GM19468 (cell line): ENCODE results near the gene SSTR5.

Experiments used
- ATAC-seq: cut with Tn5 transposase; IDR thresholded peaks from one replicate; pipeline ENCODE4 v1.9.1; 2021; ENCODE audit warnings: mild to moderate bottlenecking, moderate library complexity, moderate number of reproducible peaks; ENCODE audit not compliant: unreplicated experiment; ENCODE audit errors: extremely low read depth

The SSTR5 gene

GRCh38 chr16:1053700-1054368 lies 18.7 kb upstream of the SSTR5 start:
- no peak for ATAC-seq

DNA sequence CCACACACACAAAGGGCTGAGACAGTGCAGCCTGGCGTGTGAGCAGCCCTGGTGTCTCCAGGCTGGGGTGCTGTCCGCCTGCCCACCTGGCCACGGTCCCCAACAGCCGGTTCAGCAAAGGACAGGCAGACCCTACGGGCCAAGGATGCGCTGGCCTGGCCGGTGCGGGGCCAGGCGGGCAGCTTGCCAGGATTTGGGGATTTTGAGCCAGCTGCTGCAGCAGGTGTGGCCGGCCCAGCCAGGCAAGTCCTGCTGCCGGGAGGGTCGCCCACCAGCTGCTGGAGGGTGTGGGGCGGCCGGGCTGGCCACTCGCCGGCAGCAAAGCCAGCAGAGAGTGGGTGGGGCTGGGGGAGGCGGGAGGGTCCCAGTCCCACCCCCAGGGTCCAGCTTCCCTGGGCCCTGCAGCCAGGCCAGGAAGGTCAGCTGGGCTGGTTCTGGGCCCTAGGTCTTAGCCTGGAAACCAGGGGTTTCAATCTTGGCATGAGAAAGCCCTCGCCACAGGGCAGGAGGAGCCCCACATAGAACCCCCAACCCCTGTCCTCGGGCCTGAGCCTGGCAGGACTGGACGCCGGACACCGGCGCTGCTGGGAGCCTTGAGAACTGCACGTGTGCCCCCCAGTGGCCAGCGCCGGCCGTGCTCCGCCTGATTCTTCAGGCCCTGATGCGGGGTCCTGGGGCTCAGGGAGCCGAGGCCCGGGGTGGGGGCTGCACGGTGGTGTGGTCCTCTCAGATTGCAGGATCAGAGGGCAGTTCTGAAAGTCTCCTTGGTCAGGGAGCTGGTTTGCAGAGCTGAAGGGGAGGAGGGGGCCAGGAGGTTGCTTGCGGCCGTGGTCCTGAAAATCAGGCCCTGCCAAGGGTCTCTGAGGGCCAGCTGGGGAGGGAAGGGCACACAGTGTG lies 17.6 kb upstream of the SSTR5 start:
- no peak for ATAC-seq

- no peak for ATAC-seq
These were observed 17.0 kb upstream of the SSTR5 start for GRCh38 chr16:1055557-1055924.

DNA sequence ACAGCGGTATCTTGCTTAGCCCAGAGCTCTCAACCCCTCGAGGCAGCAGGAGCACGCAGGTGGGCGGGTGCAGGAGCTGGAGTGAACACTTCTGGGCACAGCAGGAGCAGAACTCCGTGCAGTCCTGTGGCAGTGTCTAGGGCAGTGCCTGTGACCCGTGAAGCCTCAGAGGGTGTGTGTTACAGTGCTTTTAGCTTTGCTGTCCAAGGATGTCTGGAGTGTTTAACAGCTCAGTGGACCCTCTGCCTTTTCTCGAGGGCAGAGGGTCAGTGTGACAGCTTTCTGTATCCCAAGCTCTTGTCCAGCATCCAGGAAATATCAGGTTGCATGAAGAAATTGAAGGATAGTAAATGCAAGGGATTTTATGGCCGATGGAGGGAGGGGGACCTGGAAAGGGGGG lies 16.4 kb upstream of the SSTR5 start:
- ATAC-seq, result no peak

- ATAC-seq, result no peak
These were observed 15.2 kb upstream of the SSTR5 start for GRCh38 chr16:1057252-1057932.

GRCh38 chr16:1058216-1058615 lies 14.3 kb upstream of the SSTR5 start:
- ATAC-seq, result no peak

GRCh38 chr16:1059310-1059709 lies 13.2 kb upstream of the SSTR5 start:
- ATAC-seq, result no peak

DNA sequence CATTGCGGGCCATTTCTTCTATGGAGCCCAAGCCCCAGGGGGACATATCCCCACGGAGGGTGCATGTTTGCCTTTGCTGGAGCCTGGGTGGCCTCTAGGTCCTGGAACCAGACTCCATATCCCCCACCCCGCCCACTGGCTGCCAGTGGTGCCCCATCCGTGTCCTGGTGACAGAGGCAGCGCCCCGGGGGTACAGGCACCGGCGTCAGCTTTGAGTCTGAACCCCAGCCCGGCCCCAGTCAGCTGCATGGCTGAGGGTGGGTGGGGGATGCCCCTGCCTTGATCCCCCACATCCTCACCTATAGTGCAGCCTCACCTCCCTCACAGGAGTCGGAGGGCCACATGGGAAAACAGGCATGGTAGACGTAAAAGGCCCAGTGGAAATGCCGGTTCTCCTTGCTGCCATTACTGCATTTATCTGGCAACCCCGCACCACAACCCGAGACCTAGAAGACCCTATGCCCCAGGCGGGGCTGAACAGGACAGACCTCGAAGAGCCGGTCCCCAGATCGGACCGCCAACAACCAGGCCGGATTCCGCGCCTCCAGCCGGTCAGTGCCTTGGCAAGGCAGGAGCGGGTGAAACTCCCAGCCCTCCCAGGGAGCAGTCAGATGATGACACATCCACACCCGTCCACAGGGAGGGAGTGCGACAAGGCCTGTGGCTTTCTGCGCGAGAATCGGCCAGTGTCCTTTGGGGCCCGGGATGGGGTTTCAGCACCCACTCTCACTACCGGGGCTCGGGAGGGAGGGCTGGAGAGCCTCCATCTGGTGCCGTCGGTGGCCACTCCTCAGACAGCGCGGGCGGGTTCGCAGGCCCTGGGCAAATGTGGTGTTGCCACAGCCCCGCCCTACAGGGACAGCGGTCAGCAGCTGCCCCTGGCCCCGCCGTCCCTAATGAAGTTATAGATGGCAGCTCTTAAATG lies 11.9 kb upstream of the SSTR5 start:
- no peak for ATAC-seq

DNA sequence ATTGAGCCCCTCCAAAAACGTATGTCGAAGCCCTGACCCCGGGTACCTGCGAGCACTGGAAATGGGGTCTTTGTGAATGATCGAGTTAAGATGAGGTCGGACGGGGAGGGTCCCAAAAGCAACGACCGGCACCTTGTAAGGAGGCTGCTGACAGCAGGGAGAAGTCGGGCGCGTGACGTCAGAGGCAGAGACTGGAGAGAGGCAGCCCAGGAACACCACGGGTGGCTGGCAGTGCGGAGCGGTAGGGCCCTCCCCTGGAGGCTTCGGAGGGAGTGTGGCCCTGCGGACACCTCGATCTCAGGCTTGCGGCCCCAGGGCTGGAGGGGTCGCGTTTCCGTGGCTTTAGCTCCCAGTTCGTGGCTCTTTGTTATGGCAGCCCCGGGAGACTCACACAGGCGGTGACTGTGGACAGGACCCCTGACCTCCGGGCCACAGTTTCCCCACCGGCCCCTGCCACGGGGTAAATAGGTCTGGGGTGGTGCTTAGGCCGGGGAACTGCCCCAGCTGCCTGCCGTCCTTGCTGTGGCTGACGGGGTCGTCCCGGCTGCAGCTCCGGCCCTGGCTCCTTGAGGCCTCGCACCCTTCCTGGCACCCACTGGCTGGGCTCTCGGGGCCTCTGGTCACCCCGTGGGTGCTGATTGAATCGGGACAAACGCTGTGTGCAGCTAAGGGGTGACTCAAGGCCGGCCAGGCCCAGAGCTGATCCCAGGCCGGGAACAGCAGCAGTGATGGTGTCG lies 10.6 kb upstream of the SSTR5 start:
- ATAC-seq, result no peak

DNA sequence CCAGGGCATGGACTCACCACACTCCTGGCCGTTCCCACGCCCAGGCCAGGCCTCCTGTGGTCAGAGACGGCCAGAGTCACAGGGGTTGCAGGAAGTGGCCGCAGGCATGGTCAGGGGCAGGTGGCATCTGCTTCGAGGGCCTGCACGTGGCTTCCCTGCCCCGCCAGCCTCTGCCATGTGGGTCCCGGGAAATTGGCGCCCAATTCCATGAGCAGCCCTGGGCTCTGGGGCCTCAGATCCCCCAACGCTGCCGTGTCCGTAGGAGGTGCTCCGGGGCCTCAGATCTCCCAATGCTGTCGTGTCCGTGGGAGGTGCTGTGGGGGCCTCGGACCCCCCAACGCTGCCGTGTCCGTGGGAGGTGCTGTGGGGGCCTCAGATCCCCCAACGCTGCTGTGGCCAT lies 9.7 kb upstream of the SSTR5 start:
- no peak for ATAC-seq

DNA sequence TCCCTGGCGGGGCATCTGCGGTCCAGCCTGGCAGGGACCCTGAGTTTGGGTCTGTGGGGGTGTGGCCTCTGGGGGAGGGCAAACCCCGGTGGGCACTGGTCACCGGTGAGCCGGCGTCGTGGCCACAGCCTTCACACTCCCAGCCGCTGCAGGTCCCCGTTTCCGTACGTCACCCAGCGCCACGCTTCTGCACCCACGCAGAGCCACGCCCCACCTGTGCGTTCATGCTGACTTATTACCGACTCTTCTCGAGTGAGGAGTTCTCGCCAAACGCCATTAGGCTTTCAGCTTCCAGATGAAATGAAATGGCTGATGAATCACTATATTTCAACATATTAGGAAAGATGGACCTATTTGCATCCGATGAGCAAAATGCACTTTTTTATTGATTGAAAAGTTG lies 8.8 kb upstream of the SSTR5 start:
- no peak for ATAC-seq

GRCh38 chr16:1065469-1066128 lies 6.9 kb upstream of the SSTR5 start:
- no peak for ATAC-seq

GRCh38 chr16:1066584-1067172 lies 5.9 kb upstream of the SSTR5 start:
- no peak for ATAC-seq

- no peak for ATAC-seq
These were observed 4.9 kb upstream of the SSTR5 start for GRCh38 chr16:1067629-1068028.

DNA sequence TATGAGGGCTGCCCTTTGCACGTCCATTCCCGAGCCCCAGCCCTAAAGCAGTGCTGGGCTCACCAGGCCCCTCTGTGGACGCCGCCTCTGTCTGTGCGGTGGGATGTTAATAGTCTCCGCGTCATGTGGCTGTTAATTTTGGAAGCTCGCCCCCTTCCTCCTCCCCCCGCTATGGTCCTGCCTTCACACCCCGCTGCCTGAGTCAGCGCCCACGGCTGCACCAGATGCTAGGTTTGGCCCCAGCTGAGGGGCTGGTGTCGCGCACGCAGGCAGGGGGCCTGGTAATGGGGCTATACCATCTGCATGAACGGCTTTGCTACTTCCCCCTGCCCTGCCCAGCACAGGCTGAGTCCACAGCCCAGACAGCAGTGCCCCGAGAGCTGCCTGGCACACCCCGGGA lies 4.1 kb upstream of the SSTR5 start:
- no peak for ATAC-seq

DNA sequence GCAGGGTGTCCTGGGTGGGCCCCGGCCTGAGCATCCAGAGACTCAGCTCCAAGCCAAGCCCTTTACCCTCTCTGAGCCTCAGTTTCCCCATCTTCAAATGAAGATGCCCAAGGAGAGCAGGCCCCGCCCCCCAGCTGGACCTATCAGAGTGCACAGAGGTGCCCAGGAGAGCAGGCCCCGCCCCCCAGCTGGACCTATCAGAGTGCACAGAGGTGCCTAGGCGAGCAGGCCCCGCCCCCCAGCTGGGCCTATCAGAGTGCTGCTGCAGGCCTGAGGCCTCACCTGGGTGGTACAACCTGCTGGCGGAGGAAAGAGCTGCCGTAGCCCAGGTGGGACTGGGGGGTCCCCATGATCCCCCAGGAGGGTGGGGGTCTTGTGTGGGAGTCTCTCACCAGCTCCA lies 3.4 kb upstream of the SSTR5 start:
- ATAC-seq, result no peak

- ATAC-seq, result no peak
These were observed 2.3 kb upstream of the SSTR5 start for GRCh38 chr16:1070084-1070863.

GRCh38 chr16:1070864-1071408 lies 1.6 kb upstream of the SSTR5 start:
- ATAC-seq, result no peak
